ENCODE data around the gene AGBL4.

AGBL4 gene

DNA sequence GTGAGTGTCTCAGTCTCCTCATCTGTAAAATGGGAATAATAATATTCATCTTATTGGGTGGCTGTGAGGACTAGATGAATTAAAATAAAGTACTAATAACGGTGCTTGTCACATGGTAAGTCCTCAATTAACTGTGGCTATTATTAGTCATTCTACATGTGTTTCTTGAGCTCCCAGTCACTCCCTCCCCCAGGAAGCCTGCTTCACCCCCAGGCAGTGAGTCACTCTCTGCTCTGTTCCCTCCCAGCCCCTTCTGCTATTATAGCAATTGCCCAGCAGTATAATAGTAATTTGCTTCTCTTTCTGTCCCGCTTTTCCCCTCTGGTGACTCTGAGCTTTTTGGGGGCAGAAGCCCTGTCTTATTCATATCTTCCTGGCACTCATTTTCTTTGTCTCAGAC lies 1349.1 kb downstream of the AGBL4 start:
- no peak for DNase-seq (ENCODE audit: insufficient read length, low spot score)
- TF ChIP-seq SPI1 (IDR thresholded peaks at IDR 0.05; ENCODE audit: low read depth, low read length) (no peak), TAF1 (IDR thresholded peaks at IDR 0.05; ENCODE audit: low read depth, low read length) (no peak), POU2F2 (IDR thresholded peaks at IDR 0.05; ENCODE audit: low read depth, low read length) (no peak), POLR2AphosphoS5 (IDR thresholded peaks at IDR 0.05; ENCODE audit: low read depth, low read length) (no peak), PAX5 (IDR thresholded peaks at IDR 0.05; ENCODE audit: insufficient read depth, low read length, severe bottlenecking) (no peak), POLR2A (IDR thresholded peaks at IDR 0.05; ENCODE audit: low read depth, low read length) (no peak)
- FAIRE-seq: no peak

DNA sequence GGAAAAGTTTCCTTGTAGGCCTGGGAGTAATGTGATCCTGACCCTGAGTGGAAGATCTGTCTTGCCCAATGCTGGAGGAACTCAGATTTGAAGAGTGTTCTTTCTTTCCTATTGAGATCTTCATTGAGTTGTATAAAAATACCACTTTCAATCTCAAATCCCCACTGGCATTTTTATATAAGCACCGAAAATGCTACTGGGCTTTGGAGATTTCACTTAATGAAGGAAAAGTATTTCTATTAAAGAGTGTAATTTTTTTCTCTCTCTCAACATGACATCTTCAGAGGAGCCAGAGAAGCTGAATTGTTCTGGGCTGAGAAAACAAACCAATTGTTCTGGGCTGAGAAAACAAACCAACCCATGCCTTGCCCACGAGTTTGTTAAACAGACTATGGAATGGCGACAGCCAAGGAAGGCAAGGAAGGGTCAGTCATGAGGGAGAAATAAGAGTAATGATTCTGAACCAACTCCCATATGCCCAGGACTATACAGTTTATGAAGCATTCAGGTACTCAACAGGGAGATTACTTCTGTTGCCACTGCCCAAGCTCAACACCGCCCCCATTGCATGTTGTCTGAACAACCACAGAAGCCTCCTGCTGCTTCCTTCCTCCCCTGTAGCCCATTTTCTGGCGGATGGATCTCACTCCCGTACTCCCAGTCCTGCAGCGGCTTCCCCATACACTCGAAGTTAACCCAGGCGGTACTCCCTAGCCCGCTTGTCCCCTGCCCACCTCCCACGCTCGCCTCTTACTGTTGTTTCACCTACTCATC lies 1350.2 kb downstream of the AGBL4 start:
- DNase-seq (ENCODE audit: insufficient read length, low spot score) (no peak), FAIRE-seq (no peak)
- TF ChIP-seq PAX5 (IDR thresholded peaks at IDR 0.05; ENCODE audit: insufficient read depth, low read length, severe bottlenecking) (no peak), SPI1 (IDR thresholded peaks at IDR 0.05; ENCODE audit: low read depth, low read length) (no peak), POLR2AphosphoS5 (IDR thresholded peaks at IDR 0.05; ENCODE audit: low read depth, low read length) (no peak), TAF1 (IDR thresholded peaks at IDR 0.05; ENCODE audit: low read depth, low read length) (no peak), POU2F2 (IDR thresholded peaks at IDR 0.05; ENCODE audit: low read depth, low read length) (no peak), POLR2A (IDR thresholded peaks at IDR 0.05; ENCODE audit: low read depth, low read length) (no peak)

DNA sequence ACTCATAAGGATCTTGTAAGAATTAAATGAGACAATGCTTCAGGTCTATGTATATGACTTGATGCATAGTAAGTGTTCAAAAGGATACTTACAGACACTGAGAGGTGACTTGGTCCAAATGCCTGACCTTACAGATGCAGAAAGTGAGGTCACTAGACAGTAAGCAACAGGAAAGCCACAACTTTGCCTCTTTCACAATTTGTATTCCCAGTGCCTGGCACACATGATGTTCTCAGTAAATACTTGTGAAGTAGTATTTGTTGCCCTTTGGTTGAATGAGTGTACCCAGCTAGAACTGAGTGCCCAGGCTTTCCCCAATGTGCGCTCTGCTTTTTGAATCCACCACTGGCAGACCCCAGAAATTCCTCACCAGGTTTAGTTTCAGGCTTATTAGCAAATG lies 1352.2 kb downstream of the AGBL4 start:
- DNase-seq (ENCODE audit: insufficient read length, low spot score) (no peak), FAIRE-seq (no peak)
- no peak for TF ChIP-seq PAX5 (IDR thresholded peaks at IDR 0.05; ENCODE audit: insufficient read depth, low read length, severe bottlenecking)
- no peak for TF ChIP-seq TAF1 (IDR thresholded peaks at IDR 0.05; ENCODE audit: low read depth, low read length)
- no peak for TF ChIP-seq POLR2A (IDR thresholded peaks at IDR 0.05; ENCODE audit: low read depth, low read length)
- TF ChIP-seq POLR2AphosphoS5 (IDR thresholded peaks at IDR 0.05; ENCODE audit: low read depth, low read length): no peak
- no peak for TF ChIP-seq SPI1 (IDR thresholded peaks at IDR 0.05; ENCODE audit: low read depth, low read length)
- no peak for TF ChIP-seq POU2F2 (IDR thresholded peaks at IDR 0.05; ENCODE audit: low read depth, low read length)

DNA sequence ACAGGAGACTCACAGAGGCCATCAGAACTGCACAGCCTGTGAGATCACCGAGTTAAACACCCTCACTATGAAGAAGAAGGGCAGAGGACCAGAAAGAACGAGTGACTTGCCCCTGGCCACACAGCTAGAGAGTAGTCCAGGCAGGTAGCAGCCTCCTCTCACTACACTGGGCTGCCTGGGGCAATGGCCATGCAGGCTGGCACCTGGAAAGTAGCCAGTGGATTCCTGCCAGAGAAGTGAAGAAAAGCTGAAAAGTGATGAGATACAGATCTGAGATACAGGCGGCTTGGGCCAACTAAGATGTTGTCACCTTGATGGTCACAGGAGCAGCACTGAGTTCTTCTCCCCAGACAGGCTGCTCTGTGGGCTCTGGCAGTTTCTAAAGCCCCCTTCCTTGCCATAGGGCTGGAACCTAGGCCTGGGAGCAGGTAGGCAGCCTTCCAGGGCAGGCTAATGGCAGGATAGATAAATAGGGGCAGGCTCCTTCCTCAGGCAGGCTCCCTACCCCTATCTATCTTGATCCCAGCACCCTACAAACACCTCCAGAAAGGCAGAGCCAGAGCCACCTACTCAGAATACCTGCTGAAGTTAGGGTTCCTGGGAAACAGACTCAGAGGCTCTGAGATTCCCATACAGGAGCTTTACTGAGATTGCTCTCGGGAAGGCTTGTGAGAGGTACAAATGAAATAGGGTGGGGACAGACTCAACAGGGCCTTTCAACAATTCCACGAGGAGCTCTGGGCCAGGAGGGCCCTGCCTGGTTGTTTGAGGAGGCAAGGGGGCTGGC lies 1353.3 kb downstream of the AGBL4 start:
- FAIRE-seq (no peak), DNase-seq (ENCODE audit: insufficient read length, low spot score) (no peak)
- TF ChIP-seq POU2F2 (IDR thresholded peaks at IDR 0.05; ENCODE audit: low read depth, low read length) (no peak), SPI1 (IDR thresholded peaks at IDR 0.05; ENCODE audit: low read depth, low read length) (no peak), POLR2AphosphoS5 (IDR thresholded peaks at IDR 0.05; ENCODE audit: low read depth, low read length) (no peak), POLR2A (IDR thresholded peaks at IDR 0.05; ENCODE audit: low read depth, low read length) (no peak), PAX5 (IDR thresholded peaks at IDR 0.05; ENCODE audit: insufficient read depth, low read length, severe bottlenecking) (no peak), TAF1 (IDR thresholded peaks at IDR 0.05; ENCODE audit: low read depth, low read length) (no peak)

DNA sequence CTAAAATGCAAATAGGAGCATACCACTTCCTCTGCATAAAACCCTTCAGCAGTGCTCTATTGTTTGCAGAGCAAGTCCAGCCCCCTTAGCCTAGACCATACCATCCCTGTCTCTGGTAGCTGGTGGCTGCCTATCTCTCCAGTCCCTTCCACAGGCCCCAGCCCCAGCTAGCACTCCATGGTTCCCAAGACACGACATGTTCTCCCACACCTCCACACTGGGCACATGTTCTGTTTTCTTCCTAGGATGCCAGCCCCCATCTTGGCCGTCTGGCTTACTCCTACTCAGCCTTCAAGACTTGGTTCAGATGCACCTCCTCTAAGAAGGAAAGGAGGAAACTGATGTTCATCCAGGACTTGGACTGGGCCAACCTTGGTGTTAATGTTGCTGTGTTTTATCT lies 1355.4 kb downstream of the AGBL4 start:
- no peak for DNase-seq (ENCODE audit: insufficient read length, low spot score)
- no peak for FAIRE-seq
- no peak for TF ChIP-seq TAF1 (IDR thresholded peaks at IDR 0.05; ENCODE audit: low read depth, low read length)
- TF ChIP-seq POU2F2 (IDR thresholded peaks at IDR 0.05; ENCODE audit: low read depth, low read length): no peak
- no peak for TF ChIP-seq SPI1 (IDR thresholded peaks at IDR 0.05; ENCODE audit: low read depth, low read length)
- TF ChIP-seq POLR2A (IDR thresholded peaks at IDR 0.05; ENCODE audit: low read depth, low read length): no peak
- no peak for TF ChIP-seq PAX5 (IDR thresholded peaks at IDR 0.05; ENCODE audit: insufficient read depth, low read length, severe bottlenecking)
- TF ChIP-seq POLR2AphosphoS5 (IDR thresholded peaks at IDR 0.05; ENCODE audit: low read depth, low read length): no peak

DNA sequence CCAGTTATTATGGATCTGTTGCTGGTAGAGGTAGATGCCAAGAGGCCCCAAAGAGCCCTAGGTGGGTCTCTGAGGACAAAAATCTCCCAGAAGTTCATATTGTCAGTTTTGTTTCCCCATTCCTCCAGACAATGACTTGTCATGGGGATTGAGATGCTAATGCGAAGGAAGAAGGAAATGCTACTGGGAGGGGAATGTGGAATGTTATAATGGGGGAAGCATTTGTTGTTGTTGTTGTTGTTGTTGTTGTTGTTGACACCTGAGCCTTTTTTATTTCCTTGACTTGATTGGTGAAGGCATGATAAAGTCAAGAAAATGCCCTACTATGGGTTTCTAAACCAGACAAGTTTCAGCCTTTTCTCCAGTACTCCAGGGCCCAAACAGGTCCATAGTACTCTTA lies 1356.0 kb downstream of the AGBL4 start:
- FAIRE-seq (no peak), DNase-seq (ENCODE audit: insufficient read length, low spot score) (no peak)
- TF ChIP-seq PAX5 (IDR thresholded peaks at IDR 0.05; ENCODE audit: insufficient read depth, low read length, severe bottlenecking) (no peak), POLR2AphosphoS5 (IDR thresholded peaks at IDR 0.05; ENCODE audit: low read depth, low read length) (no peak), SPI1 (IDR thresholded peaks at IDR 0.05; ENCODE audit: low read depth, low read length) (no peak), TAF1 (IDR thresholded peaks at IDR 0.05; ENCODE audit: low read depth, low read length) (no peak), POLR2A (IDR thresholded peaks at IDR 0.05; ENCODE audit: low read depth, low read length) (no peak), POU2F2 (IDR thresholded peaks at IDR 0.05; ENCODE audit: low read depth, low read length) (no peak)

DNA sequence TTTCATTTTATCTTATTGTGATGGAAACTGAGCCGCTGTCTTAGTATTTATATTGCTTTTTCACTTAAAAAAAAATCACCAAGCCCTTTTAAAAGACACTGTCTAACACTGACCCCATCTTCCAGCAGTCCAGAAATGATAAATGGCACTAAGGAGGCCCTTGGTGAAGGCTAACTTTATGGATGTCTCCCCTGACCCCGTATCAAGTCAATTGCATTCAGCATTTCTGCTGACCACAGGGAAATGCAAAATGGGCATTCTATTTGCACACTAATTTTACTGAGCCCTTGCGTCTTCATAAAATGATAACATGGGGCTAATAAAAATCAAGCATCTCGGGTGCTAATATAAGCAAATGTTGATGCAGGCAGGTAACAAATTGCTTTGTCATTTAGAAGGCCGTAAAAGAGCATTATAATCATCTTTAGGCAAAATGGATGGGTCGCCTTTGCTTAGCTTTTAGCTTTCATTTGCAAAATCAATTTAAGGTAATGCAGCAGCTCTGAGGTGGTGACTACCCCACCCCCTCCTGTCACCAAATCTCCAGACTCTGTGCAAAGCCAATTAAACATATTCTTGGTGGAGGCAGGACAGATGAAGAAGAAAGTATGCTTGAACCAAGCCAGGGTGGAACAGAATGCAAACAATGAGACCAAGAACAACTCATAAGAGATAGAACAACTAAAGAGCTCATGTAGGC lies 1357.9 kb downstream of the AGBL4 start:
- DNase-seq (ENCODE audit: insufficient read length, low spot score): no peak
- FAIRE-seq: no peak
- TF ChIP-seq TAF1 (IDR thresholded peaks at IDR 0.05; ENCODE audit: low read depth, low read length) (no peak), POLR2A (IDR thresholded peaks at IDR 0.05; ENCODE audit: low read depth, low read length) (no peak), PAX5 (IDR thresholded peaks at IDR 0.05; ENCODE audit: insufficient read depth, low read length, severe bottlenecking) (no peak), POLR2AphosphoS5 (IDR thresholded peaks at IDR 0.05; ENCODE audit: low read depth, low read length) (no peak), SPI1 (IDR thresholded peaks at IDR 0.05; ENCODE audit: low read depth, low read length) (no peak), POU2F2 (IDR thresholded peaks at IDR 0.05; ENCODE audit: low read depth, low read length) (no peak)

DNA sequence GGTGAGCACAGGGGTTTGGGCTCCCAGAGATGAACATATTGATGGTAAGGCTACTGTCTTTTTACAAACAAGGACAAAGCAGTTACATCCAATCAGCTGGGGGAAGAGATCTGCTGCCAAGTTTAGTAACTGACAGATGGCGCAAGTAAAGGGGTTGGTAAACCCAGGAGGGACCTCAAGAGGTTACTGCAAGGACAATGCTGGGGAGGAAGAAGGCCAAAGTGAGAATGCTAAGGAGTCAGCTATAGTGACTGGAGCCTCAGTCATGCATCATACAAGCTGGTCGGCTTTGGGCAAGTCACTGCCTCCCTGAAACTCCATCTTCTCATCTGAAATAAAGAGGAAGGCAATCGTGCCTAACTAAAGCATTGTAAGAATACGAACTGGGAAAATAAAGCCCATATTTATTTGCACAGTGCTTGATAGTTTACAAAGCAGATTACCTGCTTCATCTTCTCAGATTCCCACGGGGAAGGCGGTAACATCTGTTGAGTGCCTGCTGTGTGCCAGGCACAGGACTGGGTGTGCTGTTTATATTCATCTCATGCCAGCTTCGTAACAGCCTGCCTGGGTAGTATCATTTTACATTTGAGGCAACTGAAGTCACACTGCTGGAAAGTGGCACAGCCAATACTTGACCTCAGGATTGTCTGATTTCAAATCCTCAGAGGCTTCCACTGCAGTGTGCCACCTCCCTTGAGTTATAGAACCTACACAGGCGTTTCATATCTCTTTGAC lies 1361.9 kb downstream of the AGBL4 start:
- no peak for DNase-seq (ENCODE audit: insufficient read length, low spot score)
- no peak for FAIRE-seq

More for the DNA sequence above, 1361.9 kb downstream of the AGBL4 start:
- no peak for TF ChIP-seq SPI1 (IDR thresholded peaks at IDR 0.05; ENCODE audit: low read depth, low read length)
- TF ChIP-seq POLR2A (IDR thresholded peaks at IDR 0.05; ENCODE audit: low read depth, low read length): no peak
- TF ChIP-seq POU2F2 (IDR thresholded peaks at IDR 0.05; ENCODE audit: low read depth, low read length): no peak
- TF ChIP-seq TAF1 (IDR thresholded peaks at IDR 0.05; ENCODE audit: low read depth, low read length): no peak
- TF ChIP-seq POLR2AphosphoS5 (IDR thresholded peaks at IDR 0.05; ENCODE audit: low read depth, low read length): no peak
- TF ChIP-seq PAX5 (IDR thresholded peaks at IDR 0.05; ENCODE audit: insufficient read depth, low read length, severe bottlenecking): no peak
